OCI-M1 (cell line): ENCODE results near the gene SMAD3.
A peak's percentile ranks its signal among the peaks of the same experiment; 100 is the strongest.

Source experiments
- DNase-seq: peaks from one replicate; lab custom pipeline; 2025; lab: John Stamatoyannopoulos, UW

SMAD3 gene

GRCh38 chr15:67196672-67197363 lies 131.4 kb downstream of the SMAD3 start:
- no peak for DNase-seq

DNA sequence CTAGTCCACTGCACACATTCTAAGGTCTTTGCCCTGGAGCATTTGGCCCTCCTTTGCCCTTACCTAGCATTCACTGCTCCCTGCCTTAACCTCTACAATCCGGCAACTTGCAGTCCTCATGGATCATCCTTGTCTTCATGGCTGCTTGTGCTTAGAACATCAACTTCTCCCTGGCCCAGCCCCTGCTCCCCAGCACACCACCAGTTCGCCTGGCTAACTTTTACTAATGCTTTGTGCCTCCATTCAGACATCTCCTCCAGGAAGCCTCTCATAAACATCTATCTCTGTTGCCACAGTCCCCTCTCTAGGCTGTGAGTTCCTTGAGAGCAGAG lies 131.9 kb downstream of the SMAD3 start:
- no peak for DNase-seq

DNA sequence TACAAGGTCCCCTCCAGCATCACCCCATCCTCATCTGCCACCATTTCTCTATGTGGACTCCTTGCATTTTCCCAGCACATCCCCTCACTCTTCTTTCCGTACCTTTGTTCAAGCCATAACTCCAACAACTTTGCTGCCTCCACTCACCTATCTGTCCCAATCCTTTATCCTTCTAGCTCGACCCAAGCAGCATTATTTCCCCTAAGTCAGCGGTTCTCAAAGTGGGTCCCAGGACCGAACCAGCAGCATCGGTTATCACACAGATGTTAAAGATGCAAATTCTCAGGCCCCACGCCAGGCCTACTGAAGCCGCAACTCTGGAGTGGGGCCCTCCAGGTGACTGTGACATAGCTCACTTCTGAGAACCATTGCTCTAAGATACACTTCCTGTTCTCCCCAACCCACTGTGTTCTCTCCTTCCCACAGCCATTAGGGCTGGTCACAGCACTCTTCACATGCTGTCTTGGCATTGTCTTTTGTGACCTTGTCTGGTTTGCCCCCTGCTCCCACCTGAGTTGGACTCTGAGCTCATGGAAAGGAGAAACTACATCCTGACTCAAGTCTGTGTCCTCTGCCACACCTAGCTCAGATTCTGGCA lies 132.9 kb downstream of the SMAD3 start:
- no peak for DNase-seq

- DNase-seq: no peak
Measured at GRCh38 chr15:67199391-67199790, 134.0 kb downstream of the SMAD3 start.

- no peak for DNase-seq
Measured at GRCh38 chr15:67199881-67200763, 134.7 kb downstream of the SMAD3 start.

DNA sequence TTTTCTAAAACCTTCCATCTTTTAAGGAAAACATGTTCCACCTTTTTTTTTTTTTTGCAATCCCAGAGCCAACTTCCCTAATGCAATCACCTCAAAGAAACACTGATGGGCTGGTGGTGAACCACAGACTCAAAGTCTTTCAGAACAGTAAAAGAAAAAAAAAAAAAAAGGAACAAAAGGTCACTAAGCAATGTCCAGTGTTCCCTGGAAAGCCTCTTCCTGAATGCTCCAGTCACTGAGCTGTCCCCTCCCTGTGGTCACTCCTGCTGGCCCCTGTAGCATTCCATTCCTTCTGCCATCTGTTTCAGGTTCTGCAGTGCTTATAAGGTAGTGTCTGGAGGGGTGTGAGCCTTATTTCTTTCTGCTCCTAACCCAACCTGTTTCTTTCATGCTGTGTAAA lies 135.7 kb downstream of the SMAD3 start:
- peak; percentile 14 for DNase-seq

GRCh38 chr15:67202091-67202490 lies 136.7 kb downstream of the SMAD3 start:
- no peak for DNase-seq

GRCh38 chr15:67202991-67203390 lies 137.6 kb downstream of the SMAD3 start:
- DNase-seq: no peak

GRCh38 chr15:67207555-67208207 lies 142.3 kb downstream of the SMAD3 start:
- peak; percentile 23 for DNase-seq

- DNase-seq: peak; percentile 34
Measured at GRCh38 chr15:67208396-67208795, 143.0 kb downstream of the SMAD3 start.

- DNase-seq: no peak
Measured at GRCh38 chr15:67210555-67211168, 145.3 kb downstream of the SMAD3 start.

GRCh38 chr15:67212684-67213367 lies 147.4 kb downstream of the SMAD3 start:
- DNase-seq: no peak

GRCh38 chr15:67215102-67215501 lies 149.7 kb downstream of the SMAD3 start:
- DNase-seq: no peak

- peak; percentile 15 for DNase-seq
Measured at GRCh38 chr15:67216859-67217258, 151.5 kb downstream of the SMAD3 start.

DNA sequence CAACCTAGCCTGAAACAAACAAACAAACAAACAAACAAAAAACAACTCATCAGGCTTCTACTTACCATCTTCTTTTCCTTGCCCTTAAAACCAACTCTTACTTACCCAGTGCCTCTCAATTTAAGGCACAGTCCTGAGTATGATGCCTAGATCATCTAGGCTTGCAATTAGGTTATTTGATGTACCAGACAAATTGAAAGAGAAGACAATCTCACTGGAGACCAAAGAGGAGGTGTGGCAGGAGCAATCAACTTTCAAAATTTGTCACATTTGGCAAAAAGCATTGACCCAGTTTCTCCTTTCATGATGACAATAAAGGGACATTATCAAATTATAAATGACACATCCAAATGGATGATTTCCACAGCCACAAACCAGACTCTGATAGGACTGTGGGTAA lies 153.0 kb downstream of the SMAD3 start:
- no peak for DNase-seq

- DNase-seq: no peak
Measured at GRCh38 chr15:67219288-67219687, 153.9 kb downstream of the SMAD3 start.

- no peak for DNase-seq
Measured at GRCh38 chr15:67224889-67225288, 159.5 kb downstream of the SMAD3 start.

GRCh38 chr15:67225336-67225735 lies 159.9 kb downstream of the SMAD3 start:
- DNase-seq: no peak

DNA sequence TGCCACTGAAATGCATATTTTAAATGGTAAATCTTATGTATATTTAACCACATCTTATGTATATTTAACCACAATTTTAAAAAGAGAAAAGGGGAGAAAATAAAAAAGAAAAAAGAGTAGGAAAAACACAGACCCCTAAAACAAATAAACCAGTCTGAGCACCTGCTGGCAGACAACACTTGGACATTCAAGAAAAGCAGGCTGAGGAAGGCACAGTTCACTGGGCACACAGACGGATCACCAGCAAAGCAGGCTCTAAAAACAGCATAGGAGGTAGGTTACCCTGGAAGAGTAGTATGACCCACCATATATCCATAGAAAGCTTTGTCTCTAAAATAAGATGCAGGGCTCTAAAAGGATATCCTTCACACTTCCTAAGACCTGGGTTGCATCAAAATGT lies 162.0 kb downstream of the SMAD3 start:
- no peak for DNase-seq

GRCh38 chr15:67227846-67228245 lies 162.4 kb downstream of the SMAD3 start:
- DNase-seq: no peak

- DNase-seq: peak; percentile 13
Measured at GRCh38 chr15:67228286-67228685, 162.9 kb downstream of the SMAD3 start.

DNA sequence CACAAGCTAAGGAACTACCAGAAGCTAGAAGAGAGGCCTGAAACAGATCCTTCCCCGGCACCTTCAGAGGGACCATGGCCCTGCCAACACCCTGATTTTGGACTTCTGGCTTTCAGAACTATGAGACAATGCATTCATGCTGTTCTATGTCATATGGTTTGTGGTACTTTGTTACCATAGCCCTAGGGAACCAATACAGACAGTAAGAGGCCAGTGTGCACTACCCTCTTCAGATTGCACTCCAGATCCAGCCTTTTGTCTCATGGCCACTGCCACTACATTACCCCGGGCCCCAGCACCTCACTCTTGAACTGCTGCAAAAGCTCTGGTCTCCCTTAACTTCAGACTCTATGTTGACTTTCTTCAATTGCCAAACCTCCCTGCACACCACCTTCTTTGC lies 165.1 kb downstream of the SMAD3 start:
- DNase-seq: no peak
